ENCODE data around the gene SGPP2.
"Not testable (repeated sequence)": the region's sequence is repeated elsewhere in the genome, so short reads cannot be mapped to it uniquely, and the experiment has no call there.

The SGPP2 gene

DNA sequence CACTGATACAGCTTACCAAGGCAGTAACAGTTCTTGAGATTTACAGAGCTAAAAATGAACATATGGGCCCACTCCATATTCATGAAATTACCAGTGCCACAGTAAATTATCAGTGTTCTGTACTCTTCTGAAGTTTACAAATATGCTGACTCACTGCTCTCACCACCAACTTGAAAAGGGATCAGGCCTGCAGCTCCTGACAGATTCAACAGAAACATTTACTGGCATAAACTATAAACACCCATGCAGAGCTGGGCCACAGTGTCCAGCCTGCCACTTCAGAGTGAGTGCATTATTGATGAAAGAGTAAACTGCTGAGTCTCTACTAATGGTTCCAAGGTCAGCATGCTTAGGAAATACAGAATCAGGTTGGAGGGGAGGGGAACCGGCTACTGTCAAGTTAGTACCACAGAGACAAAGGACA lies 148.4 kb downstream of the SGPP2 start:
- Histone ChIP-seq H3K9ac (no peak overlapping the region), H3K4me2 (peak overlapping the region in 3 of 11 experiments; percentile 9 to 25 (median 21); a peak in 3 of 22 replicates), H3K36me3 (peaks cover 27 to 100% (median 81%) of the 10 kb centered on the region in 11 experiments), H3K4me3 (no peak overlapping the region), H3K27ac (peak overlapping the region in 4 of 11 experiments; percentile 11 to 58 (median 46); a peak in 8 of 22 replicates), H3K9me3 (replicated peaks in 1 of 11) (no peaks in the 10 kb centered on the region), H3K4me1 (peaks cover 0 to 17% (median 6%) of the 10 kb centered on the region in 10 experiments; a peak in 10 of 20 replicates), H3K27me3 (no peaks in the 10 kb centered on the region), H4K20me1 (peaks cover 0 to 14% (median 0%) of the 10 kb centered on the region in 11 experiments; a peak in 3 of 22 replicates)
- TF ChIP-seq Cebpa-rat (IDR thresholded peaks at IDR 0.05): no peak

DNA sequence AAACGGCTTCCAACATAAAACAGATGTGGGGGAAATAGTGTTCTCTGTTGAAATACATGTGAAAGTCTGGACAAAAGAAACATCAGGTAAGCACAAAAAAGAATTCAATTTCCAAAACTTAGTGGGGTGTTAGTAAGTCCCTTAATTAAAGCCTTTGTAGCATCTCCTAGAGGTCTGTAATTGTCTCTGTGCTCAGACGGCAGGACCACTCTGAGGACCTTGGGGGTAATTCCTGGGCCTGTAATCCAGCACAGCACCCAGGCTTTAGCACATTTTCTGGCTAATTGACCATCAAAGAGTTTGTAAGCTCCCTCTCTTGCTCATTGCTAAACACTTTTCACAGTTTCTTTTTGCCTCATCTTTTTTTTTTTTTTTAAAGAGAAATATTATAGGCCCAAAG lies 151.3 kb downstream of the SGPP2 start:
- no peak for TF ChIP-seq Cebpa-rat (IDR thresholded peaks at IDR 0.05)
- Histone ChIP-seq H4K20me1 (peaks cover 0 to 20% (median 3%) of the 10 kb centered on the region in 11 experiments; a peak in 4 of 22 replicates), H3K4me1 (peaks cover 0 to 17% (median 6%) of the 10 kb centered on the region in 10 experiments; a peak in 10 of 20 replicates), H3K9me3 (replicated peaks in 1 of 11) (no peaks in the 10 kb centered on the region), H3K4me3 (no peak overlapping the region), H3K27me3 (no peaks in the 10 kb centered on the region), H3K4me2 (no peak overlapping the region), H3K36me3 (peaks cover 21 to 98% (median 72%) of the 10 kb centered on the region in 11 experiments), H3K9ac (no peak overlapping the region), H3K27ac (no peak overlapping the region)

DNA sequence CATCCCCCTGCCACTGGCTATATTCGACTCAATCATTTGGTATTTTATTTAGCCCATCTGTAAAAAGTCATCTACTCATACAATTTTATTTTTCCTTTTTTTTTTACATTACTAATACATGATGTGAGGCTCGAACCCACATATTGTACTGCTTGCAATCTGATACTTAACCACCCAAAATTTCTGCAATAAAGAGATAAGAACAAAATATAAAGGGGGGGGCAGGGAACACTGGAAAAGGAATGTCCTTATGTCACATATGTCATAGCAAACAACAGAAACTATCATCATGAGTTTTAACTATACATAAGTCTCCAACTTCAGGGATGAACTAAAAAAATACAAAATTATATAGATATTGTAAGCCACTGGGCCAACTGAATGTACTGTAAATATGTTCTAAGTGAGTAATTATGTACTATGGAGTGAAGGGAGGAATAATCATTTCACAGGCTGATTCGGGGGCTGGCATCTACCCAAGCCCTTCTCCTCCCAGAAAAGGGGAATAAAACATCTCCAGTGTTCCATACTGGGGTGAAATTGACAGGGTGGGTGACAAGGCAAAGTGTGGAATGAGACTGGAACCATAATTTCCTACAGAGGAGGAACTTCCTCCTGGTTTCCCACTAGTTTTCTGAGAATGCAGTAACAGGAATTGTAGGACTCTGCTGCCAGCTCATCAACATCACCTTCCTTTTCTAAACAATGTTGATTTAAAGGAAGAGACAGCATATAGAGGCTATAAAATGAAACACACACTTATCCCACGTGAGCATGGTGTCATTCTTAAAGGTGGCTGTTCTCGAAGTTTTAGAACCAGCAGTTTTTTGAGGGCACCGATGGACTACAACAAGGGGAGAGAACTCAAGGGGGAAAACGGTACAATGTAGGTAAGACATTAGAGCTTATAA lies 152.1 kb downstream of the SGPP2 start:
- Histone ChIP-seq H3K4me3 (no peak overlapping the region), H3K4me1 (peaks cover 0 to 17% (median 6%) of the 10 kb centered on the region in 10 experiments; a peak in 10 of 20 replicates), H3K36me3 (peaks cover 19 to 98% (median 70%) of the 10 kb centered on the region in 11 experiments), H3K27ac (no peak overlapping the region), H4K20me1 (peaks cover 0 to 26% (median 3%) of the 10 kb centered on the region in 11 experiments; a peak in 4 of 22 replicates), H3K9me3 (replicated peaks in 1 of 11) (no peaks in the 10 kb centered on the region), H3K27me3 (no peaks in the 10 kb centered on the region), H3K4me2 (no peak overlapping the region; a peak in 1 of 22 replicates), H3K9ac (no peak overlapping the region)
- no peak for TF ChIP-seq Cebpa-rat (IDR thresholded peaks at IDR 0.05)

DNA sequence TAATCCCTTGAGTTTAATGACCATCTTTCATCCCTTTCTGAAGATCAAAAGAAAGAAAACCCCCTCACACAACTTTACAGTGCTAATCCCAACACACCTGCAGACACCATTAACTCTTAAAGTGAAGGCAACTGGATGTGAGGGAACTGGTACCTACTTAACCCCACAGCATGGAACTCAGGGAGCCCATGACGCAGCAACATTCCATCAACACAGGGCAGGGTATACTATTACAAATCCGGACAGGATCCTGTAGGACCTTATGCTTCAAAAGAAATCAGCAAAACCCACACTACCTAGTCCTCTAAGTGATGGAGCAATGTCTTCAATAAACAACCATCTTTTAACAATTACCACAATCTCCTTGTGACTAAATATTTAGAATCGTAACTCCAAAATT lies 153.0 kb downstream of the SGPP2 start:
- H4K20me1 ChIP-seq: peaks cover 0 to 32% (median 3%) of the 10 kb centered on the region in 11 experiments; a peak in 6 of 22 replicates
- H3K27ac ChIP-seq: no peak overlapping the region
- no peaks in the 10 kb centered on the region for H3K9me3 ChIP-seq (replicated peaks in 1 of 11)
- no peak for TF ChIP-seq Cebpa-rat (IDR thresholded peaks at IDR 0.05)
- no peak overlapping the region for H3K4me2 ChIP-seq
- H3K4me3 ChIP-seq: no peak overlapping the region
- H3K36me3 ChIP-seq: peaks cover 14 to 98% (median 67%) of the 10 kb centered on the region in 11 experiments; a peak in 21 of 22 replicates
- H3K9ac ChIP-seq: no peak overlapping the region
- peaks cover 0 to 16% (median 6%) of the 10 kb centered on the region in 10 experiments; a peak in 10 of 20 replicates for H3K4me1 ChIP-seq
- no peaks in the 10 kb centered on the region for H3K27me3 ChIP-seq

DNA sequence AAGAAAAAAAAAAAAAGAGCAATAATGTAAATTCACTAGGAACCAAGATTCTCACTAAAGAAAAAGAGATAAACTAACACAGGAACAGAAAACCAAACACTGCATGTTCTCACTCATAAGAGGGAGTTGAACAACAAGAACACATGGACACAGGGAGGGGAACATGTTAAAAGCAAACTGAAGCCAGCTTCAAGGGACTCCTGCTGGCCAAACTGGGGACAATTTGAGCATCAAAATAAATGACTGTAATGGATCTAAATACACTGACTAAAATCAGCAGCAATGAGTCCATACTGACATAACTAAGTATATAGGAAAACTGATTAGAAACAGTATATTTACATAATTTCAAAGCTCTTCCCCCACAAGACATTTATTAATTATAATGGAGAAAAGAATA lies 158.6 kb downstream of the SGPP2 start:
- Histone ChIP-seq H3K36me3 (peaks cover 13 to 87% (median 54%) of the 10 kb centered on the region in 11 experiments), H3K27me3 (no peaks in the 10 kb centered on the region), H3K4me3 (no peak overlapping the region), H3K27ac (no peak overlapping the region), H3K4me1 (no peaks in the 10 kb centered on the region; a peak in 1 of 20 replicates), H3K4me2 (no peak overlapping the region), H3K9me3 (replicated peaks in 1 of 11) (peaks cover 0 to 4% (median 0%) of the 10 kb centered on the region in 11 experiments; a peak in 1 of 22 replicates), H4K20me1 (peaks cover 0 to 25% (median 0%) of the 10 kb centered on the region in 11 experiments; a peak in 8 of 22 replicates), H3K9ac (no peak overlapping the region)
- TF ChIP-seq Cebpa-rat (IDR thresholded peaks at IDR 0.05): no peak

DNA sequence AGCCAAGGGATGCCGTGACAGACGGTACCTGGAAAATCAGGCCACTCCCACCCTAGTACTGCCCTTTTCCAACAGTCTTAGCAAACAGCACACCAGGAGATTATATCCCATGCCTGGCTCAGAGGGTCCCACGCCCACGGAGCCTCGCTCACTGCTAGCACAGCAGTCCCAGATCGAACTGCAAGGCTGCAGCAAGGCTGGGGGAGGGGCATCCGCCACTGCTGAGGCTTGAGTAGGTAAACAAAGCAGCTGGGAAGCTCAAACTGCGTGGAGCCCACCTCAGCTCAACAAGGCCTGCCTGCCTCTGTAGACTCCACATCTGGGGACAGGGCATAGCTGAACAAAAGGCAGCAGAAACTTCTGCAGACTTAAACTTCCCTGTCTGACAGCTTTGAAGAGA lies 160.2 kb downstream of the SGPP2 start:
- H3K4me3 ChIP-seq; H3K9ac ChIP-seq; H3K27ac ChIP-seq; H3K27me3 ChIP-seq; H3K4me2 ChIP-seq; H3K9me3 ChIP-seq (replicated peaks in 1 of 11); H3K4me1 ChIP-seq: not testable (repeated sequence)
- peaks cover 13 to 72% (median 49%) of the 10 kb centered on the region in 11 experiments for H3K36me3 ChIP-seq
- peaks cover 0 to 25% (median 0%) of the 10 kb centered on the region in 11 experiments; a peak in 8 of 22 replicates for H4K20me1 ChIP-seq

DNA sequence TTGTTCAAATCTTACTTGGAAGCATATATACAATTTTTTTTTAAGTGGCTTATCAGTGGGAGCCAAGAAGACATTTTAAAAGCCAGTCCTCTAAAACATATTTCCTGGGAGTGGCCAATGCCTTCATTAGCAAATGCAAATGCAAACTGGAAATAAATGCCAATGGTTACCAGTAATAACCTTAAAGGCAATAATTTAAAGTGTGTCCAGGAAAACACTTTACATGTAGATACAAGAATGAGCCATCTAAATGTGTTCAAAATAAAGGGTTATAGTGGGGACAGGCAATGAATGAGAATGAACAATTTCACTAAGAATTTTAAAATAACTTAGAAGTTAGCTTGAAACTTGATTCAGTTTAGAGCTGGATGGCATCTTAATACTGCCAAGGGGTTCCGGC lies 167.3 kb downstream of the SGPP2 start:
- H3K9ac ChIP-seq: no peak overlapping the region
- no peak for TF ChIP-seq Cebpa-rat (IDR thresholded peaks at IDR 0.05)
- no peak overlapping the region for H3K4me2 ChIP-seq
- no peaks in the 10 kb centered on the region for H3K4me1 ChIP-seq
- H3K36me3 ChIP-seq: peaks cover 54 to 71% (median 62%) of the 10 kb centered on the region in 11 experiments
- no peaks in the 10 kb centered on the region for H3K27me3 ChIP-seq
- no peak overlapping the region for H3K4me3 ChIP-seq
- H4K20me1 ChIP-seq: peaks cover 0 to 11% (median 0%) of the 10 kb centered on the region in 11 experiments; a peak in 2 of 22 replicates
- peaks cover 0 to 25% (median 13%) of the 10 kb centered on the region in 11 experiments; a peak in 11 of 22 replicates for H3K9me3 ChIP-seq (replicated peaks in 1 of 11)
- H3K27ac ChIP-seq: no peak overlapping the region

DNA sequence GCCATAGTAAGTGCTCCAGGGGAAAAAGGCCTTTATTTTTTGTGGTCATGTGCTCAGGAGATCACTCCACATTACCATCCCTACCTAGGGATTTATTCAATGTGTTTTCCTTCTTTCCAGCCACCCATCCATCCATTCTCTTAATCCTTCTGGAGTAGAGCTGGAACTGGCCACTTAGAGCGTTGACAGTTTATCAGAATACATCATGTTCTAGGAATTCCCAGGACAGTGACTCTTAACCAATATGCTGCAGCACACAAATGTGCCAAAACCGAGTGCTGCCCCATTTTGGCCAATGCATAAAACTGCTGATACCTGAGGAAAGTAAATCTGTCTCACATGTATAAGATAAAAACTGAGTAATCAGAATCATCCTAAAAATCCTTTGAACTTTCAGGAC lies 167.8 kb downstream of the SGPP2 start:
- Histone ChIP-seq H3K9me3 (replicated peaks in 1 of 11) (peaks cover 0 to 25% (median 13%) of the 10 kb centered on the region in 11 experiments; a peak in 11 of 22 replicates), H3K4me2 (no peak overlapping the region), H3K9ac (no peak overlapping the region), H4K20me1 (peaks cover 0 to 12% (median 0%) of the 10 kb centered on the region in 11 experiments; a peak in 2 of 22 replicates), H3K27ac (no peak overlapping the region), H3K4me3 (no peak overlapping the region), H3K4me1 (no peaks in the 10 kb centered on the region), H3K36me3 (peaks cover 54 to 75% (median 66%) of the 10 kb centered on the region in 11 experiments), H3K27me3 (no peaks in the 10 kb centered on the region)
- TF ChIP-seq Cebpa-rat (IDR thresholded peaks at IDR 0.05): no peak

DNA sequence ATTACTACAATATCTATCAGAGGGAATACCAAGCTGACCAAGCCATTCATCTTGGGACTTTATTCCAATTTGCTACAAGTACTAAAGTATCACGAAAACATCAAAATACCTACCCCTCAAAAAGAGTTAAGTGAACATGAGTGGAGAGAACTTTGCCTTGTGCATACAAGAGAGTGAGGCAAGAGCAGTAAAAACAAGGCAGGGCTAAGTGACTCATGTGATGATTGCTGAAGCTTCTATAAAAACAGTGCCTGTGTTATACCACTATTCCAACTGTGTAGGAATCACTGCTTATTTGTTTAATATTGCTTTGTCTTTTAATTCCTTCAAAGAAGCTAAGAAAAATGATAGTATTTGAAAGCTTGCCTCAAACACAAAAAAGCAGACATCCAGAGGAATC lies 170.3 kb downstream of the SGPP2 start:
- H3K9me3 ChIP-seq (replicated peaks in 1 of 11): peaks cover 0 to 19% (median 12%) of the 10 kb centered on the region in 11 experiments; a peak in 10 of 22 replicates
- no peak overlapping the region for H3K27ac ChIP-seq
- H3K36me3 ChIP-seq: peaks cover 76 to 94% (median 90%) of the 10 kb centered on the region in 11 experiments
- H3K4me2 ChIP-seq: no peak overlapping the region
- no peak for TF ChIP-seq Cebpa-rat (IDR thresholded peaks at IDR 0.05)
- no peak overlapping the region for H3K4me3 ChIP-seq
- H4K20me1 ChIP-seq: peaks cover 0 to 24% (median 0%) of the 10 kb centered on the region in 11 experiments; a peak in 5 of 22 replicates
- H3K4me1 ChIP-seq: no peaks in the 10 kb centered on the region
- no peak overlapping the region for H3K9ac ChIP-seq
- H3K27me3 ChIP-seq: no peaks in the 10 kb centered on the region

All from BLaER1 treated with 17β-estradiol and CSF1 and Interleukin-3, amounts not matched to agents 10 nM and 100 nM (cell line).